Fibroblast of lung (primary cell): ENCODE data around the gene CADM2.

Experiments
- CTCF ChIP-seq, 2 donors: IDR thresholded peaks in 1 of 2; conservative IDR thresholded peaks in 1 of 2; 1 replicate in 1 of 2; 2 replicates in 1 of 2; pipeline ENCODE4 v1.5.1; 2011 to 2012; ENCODE audit warnings: low read length in 2 of 2, control low read depth in 1 of 2, inconsistent platforms in 1 of 2, low read depth in 1 of 2, mild to moderate bottlenecking in 1 of 2
- EZH2 ChIP-seq: IDR thresholded peaks from 2 replicates; pipeline ENCODE4 v1.5.1; 2012; ENCODE audit warnings: low read length, control low read depth, mild to moderate bottlenecking; ENCODE audit errors: missing control alignments

GRCh38 chr3:85364296-85364909 lies 405.6 kb downstream of the CADM2 start:
- TF ChIP-seq EZH2, result no peak
- TF ChIP-seq CTCF (conservative IDR thresholded peaks at IDR 0.05 in 1 of 2, IDR thresholded peaks at IDR 0.05 in 1 of 2; ENCODE audit: low read depth in 1 of 2, low read length in 2 of 2), result no peak
